ENCODE results near the gene CD84. TPM values are rescaled to one million over a fixed set of nuclear protein-coding genes. Genes with fewer than 3 reads are reported as not detected.

Gene CD84
- total and polyA plus RNA-seq, 8 donors: 0.16 to 13.2 (median 3.1) TPM

GRCh38 chr1:160608941-160609340 lies 29.6 kb upstream of the CD84 start:
- no peaks in the 10 kb centered on the region for H3K9me3 ChIP-seq
- H3K27me3 ChIP-seq: no peaks in the 10 kb centered on the region
- H3K4me3 ChIP-seq: no peak overlapping the region
- no peaks in the 10 kb centered on the region for H3K4me1 ChIP-seq
- H3K27ac ChIP-seq: no peak overlapping the region
- intact Hi-C loops (cut with DNase I): loop anchor here in 2 of 3 donors (5.0 kb wide), 1 partner anchor 182 kb away; no protein-coding TSS in a partner anchor
- ATAC-seq (no peak), DNase-seq (no peak), FAIRE-seq (no peak)
- H3K36me3 ChIP-seq: no peaks in the 10 kb centered on the region
- TF ChIP-seq, protein P1, sequence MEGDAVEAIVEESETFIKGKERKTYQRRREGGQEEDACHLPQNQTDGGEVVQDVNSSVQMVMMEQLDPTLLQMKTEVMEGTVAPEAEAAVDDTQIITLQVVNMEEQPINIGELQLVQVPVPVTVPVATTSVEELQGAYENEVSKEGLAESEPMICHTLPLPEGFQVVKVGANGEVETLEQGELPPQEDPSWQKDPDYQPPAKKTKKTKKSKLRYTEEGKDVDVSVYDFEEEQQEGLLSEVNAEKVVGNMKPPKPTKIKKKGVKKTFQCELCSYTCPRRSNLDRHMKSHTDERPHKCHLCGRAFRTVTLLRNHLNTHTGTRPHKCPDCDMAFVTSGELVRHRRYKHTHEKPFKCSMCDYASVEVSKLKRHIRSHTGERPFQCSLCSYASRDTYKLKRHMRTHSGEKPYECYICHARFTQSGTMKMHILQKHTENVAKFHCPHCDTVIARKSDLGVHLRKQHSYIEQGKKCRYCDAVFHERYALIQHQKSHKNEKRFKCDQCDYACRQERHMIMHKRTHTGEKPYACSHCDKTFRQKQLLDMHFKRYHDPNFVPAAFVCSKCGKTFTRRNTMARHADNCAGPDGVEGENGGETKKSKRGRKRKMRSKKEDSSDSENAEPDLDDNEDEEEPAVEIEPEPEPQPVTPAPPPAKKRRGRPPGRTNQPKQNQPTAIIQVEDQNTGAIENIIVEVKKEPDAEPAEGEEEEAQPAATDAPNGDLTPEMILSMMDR (IDR thresholded peaks at IDR 0.05): no peak

- H3K4me3 ChIP-seq: no peak overlapping the region
- intact Hi-C loops (cut with DNase I): loop anchor here in 2 of 3 donors (5.0 kb wide), 1 partner anchor 181 kb away; no protein-coding TSS in a partner anchor
- no peaks in the 10 kb centered on the region for H3K4me1 ChIP-seq
- TF ChIP-seq, protein P1 (IDR thresholded peaks at IDR 0.05): no peak
- FAIRE-seq: no peak
- no peaks in the 10 kb centered on the region for H3K36me3 ChIP-seq
- no peak for ATAC-seq
- no peak for DNase-seq
- 47 to 48% methylated on average over 2 of the region's 2 CpGs for WGBS, 2 donors
- no peaks in the 10 kb centered on the region for H3K27me3 ChIP-seq
- no peaks in the 10 kb centered on the region for H3K9me3 ChIP-seq
- no peak overlapping the region for H3K27ac ChIP-seq
Observed at GRCh38 chr1:160608514-160608913, 29.2 kb upstream of the CD84 start.

DNA sequence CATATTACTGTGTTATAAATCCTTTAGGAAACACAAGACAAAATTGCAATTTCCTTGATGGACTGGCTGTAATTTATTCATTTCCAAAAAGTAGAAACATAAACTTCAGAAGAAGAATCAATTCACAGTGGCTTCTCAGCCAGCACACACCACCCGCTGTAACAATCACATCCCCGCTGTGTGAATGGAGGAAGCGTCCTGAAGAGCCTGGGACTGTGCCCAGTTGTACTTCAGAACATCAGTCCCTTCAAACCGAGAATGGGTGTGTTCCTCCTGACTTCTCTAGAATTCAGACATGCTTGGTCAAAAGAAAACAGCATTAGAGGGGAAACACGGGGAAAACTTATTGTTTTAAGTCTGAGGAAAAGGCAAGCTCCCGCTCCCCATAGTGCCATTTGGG lies 28.8 kb upstream of the CD84 start:
- Histone ChIP-seq H3K27me3 (no peaks in the 10 kb centered on the region), H3K27ac (no peak overlapping the region), H3K36me3 (no peaks in the 10 kb centered on the region), H3K4me1 (no peaks in the 10 kb centered on the region), H3K9me3 (no peaks in the 10 kb centered on the region), H3K4me3 (no peak overlapping the region)
- TF ChIP-seq, protein P1 (IDR thresholded peaks at IDR 0.05): no peak
- ATAC-seq: no peak
- intact Hi-C loops (cut with DNase I): loop anchor here in 2 of 3 donors (5.0 kb wide), 1 partner anchor 181 kb away; no protein-coding TSS in a partner anchor
- no peak for FAIRE-seq
- no peak for DNase-seq
- 70 to 74% methylated on average over 6 of the region's 6 CpGs for WGBS, 2 donors

GRCh38 chr1:160607672-160608032 lies 28.4 kb upstream of the CD84 start:
- WGBS, 2 donors: 88 to 97% methylated on average over 1 of the region's 1 CpG
- intact Hi-C loops (cut with DNase I): loop anchor here in 2 of 3 donors (5.0 kb wide), 1 partner anchor 180 kb away; no protein-coding TSS in a partner anchor
- Histone ChIP-seq H3K27me3 (no peaks in the 10 kb centered on the region), H3K36me3 (no peaks in the 10 kb centered on the region), H3K4me3 (no peak overlapping the region), H3K4me1 (no peaks in the 10 kb centered on the region), H3K9me3 (no peaks in the 10 kb centered on the region), H3K27ac (no peak overlapping the region)
- FAIRE-seq (no peak), ATAC-seq (no peak), DNase-seq (no peak)
- TF ChIP-seq, protein P1 (IDR thresholded peaks at IDR 0.05): no peak

DNA sequence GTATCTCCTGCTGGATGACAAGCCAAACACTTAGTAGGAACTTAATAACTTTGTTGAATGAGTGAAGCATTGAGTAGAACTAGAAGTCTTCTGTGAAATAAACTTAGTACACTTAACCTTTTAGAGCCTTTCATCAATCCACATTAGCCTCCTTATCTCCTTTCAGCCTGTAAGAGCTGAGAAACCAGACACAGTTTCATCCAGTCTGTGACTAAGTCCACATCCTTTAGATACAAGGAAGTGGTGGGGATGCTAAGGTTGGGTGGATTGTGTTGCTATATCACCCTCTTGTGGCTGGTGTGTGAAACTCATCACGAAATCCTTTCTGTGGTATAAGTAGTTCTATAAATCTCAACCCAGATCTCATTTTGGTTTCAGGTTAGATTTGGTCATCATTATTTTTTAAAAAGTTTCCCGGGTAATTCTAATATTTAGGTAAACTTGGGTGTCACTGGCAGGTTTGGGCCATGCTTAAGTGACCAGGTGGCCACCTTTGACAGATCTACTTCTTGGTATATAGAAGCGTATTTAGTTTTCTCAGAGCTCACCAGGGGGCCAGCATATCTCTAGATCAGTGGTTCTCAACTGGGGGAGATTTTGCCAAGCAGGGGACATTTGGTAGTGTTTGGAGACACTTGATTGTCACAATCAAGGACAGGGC lies 27.8 kb upstream of the CD84 start:
- WGBS, 2 donors: 34% methylated on average over 3 of the region's 3 CpGs
- no peaks in the 10 kb centered on the region for H3K27me3 ChIP-seq
- FAIRE-seq (peak; percentile 91), DNase-seq (peak in 3 of 6 donors; percentile 39 to 74 (median 51)), ATAC-seq (peak; percentile 92 to 100 (median 98))
- intact Hi-C loops (cut with DNase I): loop anchor here in 2 of 3 donors (5.0 kb wide), 1 partner anchor 180 kb away; no protein-coding TSS in a partner anchor
- TF ChIP-seq, protein P1 (IDR thresholded peaks at IDR 0.05): peak; percentile 56 to 67 (median 64)
- H3K36me3 ChIP-seq: no peaks in the 10 kb centered on the region
- H3K4me1 ChIP-seq: no peaks in the 10 kb centered on the region
- H3K27ac ChIP-seq: no peak overlapping the region
- H3K4me3 ChIP-seq: no peak overlapping the region
- H3K9me3 ChIP-seq: no peaks in the 10 kb centered on the region
